Measurements from ENCODE around the gene KDM6A. TPM values are rescaled to one million over a fixed set of nuclear protein-coding genes. Genes with fewer than 3 reads are reported as not detected.

KDM6A gene
- total RNA-seq, 4 donors from 2014 or later, result 24.4 to 29.7 (median 26.8) TPM

- intact Hi-C loops (cut with DNase I), result no loop called here
Observed at GRCh38 chrX:44980883-44981282, 107.9 kb downstream of the KDM6A start.

GRCh38 chrX:44989995-44990770 lies 117.2 kb downstream of the KDM6A start:
- 90 to 97% methylated on average over 14 to 16 of the region's 16 CpGs for WGBS, 2 donors
- no peak for DNase-seq
- no peak for TF ChIP-seq CTCF (IDR thresholded peaks at IDR 0.05)
- no peak for TF ChIP-seq POLR2A (IDR thresholded peaks at IDR 0.05)
- Histone ChIP-seq H3K4me1 (no peaks in the 10 kb centered on the region), H3K27ac (no peak overlapping the region), H3K36me3 (peaks cover 0 to 8% (median 0%) of the 10 kb centered on the region in 3 donors), H3K4me3 (no peak overlapping the region), H3K27me3 (no peaks in the 10 kb centered on the region), H3K9me3 (no peaks in the 10 kb centered on the region)
- intact Hi-C loops (cut with DNase I), result no loop called here

More at GRCh38 chrX:44980883-44981282, 107.9 kb downstream of the KDM6A start:
- DNase-seq, result no peak
- 43 to 75% methylated on average over 1 to 2 of the region's 2 CpGs for WGBS, 2 donors
- H3K4me1 ChIP-seq, result no peaks in the 10 kb centered on the region
- no peaks in the 10 kb centered on the region for H3K27me3 ChIP-seq
- H3K36me3 ChIP-seq, result peaks cover 0 to 9% (median 0%) of the 10 kb centered on the region in 3 donors
- H3K4me3 ChIP-seq, result no peak overlapping the region
- no peak overlapping the region for H3K27ac ChIP-seq
- TF ChIP-seq POLR2A (IDR thresholded peaks at IDR 0.05), result no peak
- peaks cover 0 to 1% (median 0%) of the 10 kb centered on the region in 3 donors for H3K9me3 ChIP-seq

- no peak overlapping the region for H3K27ac ChIP-seq
- intact Hi-C loops (cut with DNase I), result no loop called here
- DNase-seq, result no peak
- WGBS, 2 donors, result 94 to 100% methylated on average over 2 of the region's 2 CpGs
- TF ChIP-seq POLR2A (IDR thresholded peaks at IDR 0.05) (no peak), CTCF (IDR thresholded peaks at IDR 0.05) (no peak)
- peaks cover 0 to 8% (median 0%) of the 10 kb centered on the region in 3 donors for H3K36me3 ChIP-seq
- no peak overlapping the region for H3K4me3 ChIP-seq
- no peaks in the 10 kb centered on the region for H3K27me3 ChIP-seq
- no peaks in the 10 kb centered on the region for H3K9me3 ChIP-seq
- H3K4me1 ChIP-seq, result peaks cover 0 to 6% (median 5%) of the 10 kb centered on the region in 3 donors
Observed at GRCh38 chrX:44992775-44993174, 119.8 kb downstream of the KDM6A start.

- DNase-seq, result no peak
- intact Hi-C loops (cut with DNase I), result no loop called here
- no peak for TF ChIP-seq POLR2A (IDR thresholded peaks at IDR 0.05)
- no peak for TF ChIP-seq CTCF (IDR thresholded peaks at IDR 0.05)
- WGBS, 2 donors, result 88% methylated on average over 2 of the region's 2 CpGs; no CpG with 5 or more reads in 1 of the 2 donors
- Histone ChIP-seq H3K4me3 (no peak overlapping the region), H3K27me3 (no peaks in the 10 kb centered on the region), H3K9me3 (no peaks in the 10 kb centered on the region), H3K36me3 (no peaks in the 10 kb centered on the region), H3K27ac (no peak overlapping the region), H3K4me1 (peaks cover under 1 to 19% (median 11%) of the 10 kb centered on the region in 3 donors)
Observed at GRCh38 chrX:44996277-44996676, 123.3 kb downstream of the KDM6A start.

GRCh38 chrX:44997282-44997812 lies 124.4 kb downstream of the KDM6A start:
- H3K4me3 ChIP-seq, result no peak overlapping the region
- H3K27ac ChIP-seq, result no peak overlapping the region
- peaks cover 8 to 29% (median 16%) of the 10 kb centered on the region in 3 donors for H3K4me1 ChIP-seq
- TF ChIP-seq POLR2A (IDR thresholded peaks at IDR 0.05) (no peak), CTCF (IDR thresholded peaks at IDR 0.05) (no peak)
- no peaks in the 10 kb centered on the region for H3K36me3 ChIP-seq
- DNase-seq, result no peak
- no peaks in the 10 kb centered on the region for H3K27me3 ChIP-seq
- intact Hi-C loops (cut with DNase I), result no loop called here
- 66 to 86% methylated on average over 9 to 10 of the region's 10 CpGs for WGBS, 2 donors
- no peaks in the 10 kb centered on the region for H3K9me3 ChIP-seq

All from esophagus squamous epithelium (tissue), 5 donors.